Measurements from ENCODE around the gene TCEA2. TPM values are rescaled to one million over a fixed set of nuclear protein-coding genes. Genes with fewer than 3 reads are reported as not detected.

Gene TCEA2
- total RNA-seq, 4 donors from 2014 or later, result 22.8 to 59.0 (median 43.6) TPM

DNA sequence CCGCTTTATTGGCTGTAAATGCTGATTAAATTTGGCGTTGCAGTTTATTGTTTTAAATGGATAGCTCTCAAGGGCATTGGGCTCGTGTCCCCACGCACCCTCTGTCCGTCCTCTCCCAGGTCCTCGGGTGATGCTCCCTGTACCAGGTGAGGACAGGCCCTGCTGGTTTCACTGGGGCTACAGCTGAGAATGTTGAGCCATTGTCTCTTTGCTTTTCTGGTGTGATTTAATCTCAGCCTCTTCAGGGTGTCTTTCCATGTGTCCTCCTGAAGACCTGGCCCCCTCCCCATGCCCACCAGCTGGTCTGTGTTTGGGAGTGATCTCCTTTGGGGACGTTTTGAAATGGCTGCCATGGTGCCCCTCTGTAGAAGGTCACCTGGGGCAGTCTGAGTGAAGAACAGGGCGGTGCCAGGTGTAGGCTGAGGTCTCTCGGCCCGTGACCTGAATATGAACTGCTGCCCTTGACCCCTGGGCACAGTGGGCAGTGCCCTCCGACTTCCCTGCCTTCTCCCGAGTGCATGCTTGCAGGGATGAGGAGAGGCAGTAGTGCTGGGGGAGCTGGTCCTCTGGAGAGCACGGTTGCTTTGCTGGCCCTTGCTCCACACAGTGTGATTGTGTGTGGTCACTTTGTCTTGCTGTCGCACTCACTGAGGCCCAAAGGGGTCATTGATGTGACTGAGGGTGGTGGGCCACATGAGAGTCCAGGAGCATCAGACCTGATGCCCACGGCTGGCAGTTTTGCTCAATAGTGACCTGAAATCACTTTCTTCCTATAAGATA is 39.4 kb upstream of the TCEA2 start:
- TF ChIP-seq, protein P1, sequence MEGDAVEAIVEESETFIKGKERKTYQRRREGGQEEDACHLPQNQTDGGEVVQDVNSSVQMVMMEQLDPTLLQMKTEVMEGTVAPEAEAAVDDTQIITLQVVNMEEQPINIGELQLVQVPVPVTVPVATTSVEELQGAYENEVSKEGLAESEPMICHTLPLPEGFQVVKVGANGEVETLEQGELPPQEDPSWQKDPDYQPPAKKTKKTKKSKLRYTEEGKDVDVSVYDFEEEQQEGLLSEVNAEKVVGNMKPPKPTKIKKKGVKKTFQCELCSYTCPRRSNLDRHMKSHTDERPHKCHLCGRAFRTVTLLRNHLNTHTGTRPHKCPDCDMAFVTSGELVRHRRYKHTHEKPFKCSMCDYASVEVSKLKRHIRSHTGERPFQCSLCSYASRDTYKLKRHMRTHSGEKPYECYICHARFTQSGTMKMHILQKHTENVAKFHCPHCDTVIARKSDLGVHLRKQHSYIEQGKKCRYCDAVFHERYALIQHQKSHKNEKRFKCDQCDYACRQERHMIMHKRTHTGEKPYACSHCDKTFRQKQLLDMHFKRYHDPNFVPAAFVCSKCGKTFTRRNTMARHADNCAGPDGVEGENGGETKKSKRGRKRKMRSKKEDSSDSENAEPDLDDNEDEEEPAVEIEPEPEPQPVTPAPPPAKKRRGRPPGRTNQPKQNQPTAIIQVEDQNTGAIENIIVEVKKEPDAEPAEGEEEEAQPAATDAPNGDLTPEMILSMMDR (IDR thresholded peaks at IDR 0.05), result no peak
- TF ChIP-seq POLR2AphosphoS5 (IDR thresholded peaks at IDR 0.05) (no peak), EP300 (IDR thresholded peaks at IDR 0.05) (no peak), POLR2A (IDR thresholded peaks at IDR 0.05; ENCODE audit: low read depth) (no peak)
- H3K4me1 ChIP-seq, result no peaks in the 10 kb centered on the region
- no peak overlapping the region for H3K27ac ChIP-seq (replicated peaks in 1 of 4)
- no peaks in the 10 kb centered on the region for H3K9me3 ChIP-seq
- 84% methylated on average over 15 of the region's 15 CpGs for WGBS
- H3K36me3 ChIP-seq, result peaks cover 98 to 100% (median 99%) of the 10 kb centered on the region in 4 donors
- intact Hi-C loops (cut with DNase I), result no loop called here
- no peak for DNase-seq (ENCODE audit: extremely low spot score)
- H3K4me3 ChIP-seq, result no peak overlapping the region
- H3K27me3 ChIP-seq, result no peaks in the 10 kb centered on the region

DNA sequence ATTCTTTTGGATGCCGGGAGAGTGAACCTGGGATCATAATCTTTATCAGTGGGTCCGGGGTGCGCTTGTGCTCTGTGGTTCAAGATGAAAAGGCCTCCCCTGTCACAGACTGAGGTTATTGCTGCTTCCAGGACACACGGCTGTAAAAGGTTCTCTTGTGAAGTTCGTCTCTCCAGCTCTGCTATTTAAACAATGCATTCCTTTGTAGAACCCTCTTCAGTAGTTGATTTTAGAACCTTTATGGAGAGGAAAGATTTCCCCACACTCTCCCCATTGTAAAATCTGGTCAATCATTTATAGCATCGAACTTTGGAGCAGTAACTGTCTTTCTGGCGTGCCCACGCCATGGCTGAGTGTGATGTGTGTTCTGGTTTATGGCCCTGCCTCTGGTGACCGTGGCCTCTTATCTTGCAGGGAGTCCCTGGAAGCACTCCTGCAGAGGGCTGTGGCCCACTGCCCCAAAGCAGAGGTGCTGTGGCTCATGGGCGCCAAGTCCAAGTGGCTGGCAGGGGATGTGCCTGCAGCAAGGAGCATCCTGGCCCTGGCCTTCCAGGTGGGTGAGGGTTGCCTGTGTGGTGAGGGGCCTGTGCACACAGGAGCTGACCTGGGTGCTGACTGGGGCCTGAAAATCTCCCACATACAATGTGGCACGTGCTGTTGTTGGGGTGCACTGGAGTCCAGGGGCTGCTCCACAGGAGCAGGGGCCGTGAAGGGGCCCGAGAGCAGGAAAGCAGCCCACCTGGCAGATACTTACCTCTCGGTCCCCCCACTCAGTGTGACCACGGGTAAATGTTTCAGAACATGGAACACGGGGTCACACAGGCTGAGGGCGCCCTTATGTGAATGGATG is 38.6 kb upstream of the TCEA2 start:
- no peak overlapping the region for H3K4me3 ChIP-seq
- no peaks in the 10 kb centered on the region for H3K9me3 ChIP-seq
- TF ChIP-seq POLR2A (IDR thresholded peaks at IDR 0.05; ENCODE audit: low read depth) (no peak), EP300 (IDR thresholded peaks at IDR 0.05) (no peak), POLR2AphosphoS5 (IDR thresholded peaks at IDR 0.05) (no peak)
- TF ChIP-seq, protein P1 (IDR thresholded peaks at IDR 0.05), result no peak
- no peaks in the 10 kb centered on the region for H3K4me1 ChIP-seq
- intact Hi-C loops (cut with DNase I), result no loop called here
- H3K36me3 ChIP-seq, result peaks cover 98 to 100% (median 99%) of the 10 kb centered on the region in 4 donors
- no peak overlapping the region for H3K27ac ChIP-seq (replicated peaks in 1 of 4)
- no peak for DNase-seq (ENCODE audit: extremely low spot score)
- no peaks in the 10 kb centered on the region for H3K27me3 ChIP-seq
- 84% methylated on average over 15 of the region's 17 CpGs for WGBS

DNA sequence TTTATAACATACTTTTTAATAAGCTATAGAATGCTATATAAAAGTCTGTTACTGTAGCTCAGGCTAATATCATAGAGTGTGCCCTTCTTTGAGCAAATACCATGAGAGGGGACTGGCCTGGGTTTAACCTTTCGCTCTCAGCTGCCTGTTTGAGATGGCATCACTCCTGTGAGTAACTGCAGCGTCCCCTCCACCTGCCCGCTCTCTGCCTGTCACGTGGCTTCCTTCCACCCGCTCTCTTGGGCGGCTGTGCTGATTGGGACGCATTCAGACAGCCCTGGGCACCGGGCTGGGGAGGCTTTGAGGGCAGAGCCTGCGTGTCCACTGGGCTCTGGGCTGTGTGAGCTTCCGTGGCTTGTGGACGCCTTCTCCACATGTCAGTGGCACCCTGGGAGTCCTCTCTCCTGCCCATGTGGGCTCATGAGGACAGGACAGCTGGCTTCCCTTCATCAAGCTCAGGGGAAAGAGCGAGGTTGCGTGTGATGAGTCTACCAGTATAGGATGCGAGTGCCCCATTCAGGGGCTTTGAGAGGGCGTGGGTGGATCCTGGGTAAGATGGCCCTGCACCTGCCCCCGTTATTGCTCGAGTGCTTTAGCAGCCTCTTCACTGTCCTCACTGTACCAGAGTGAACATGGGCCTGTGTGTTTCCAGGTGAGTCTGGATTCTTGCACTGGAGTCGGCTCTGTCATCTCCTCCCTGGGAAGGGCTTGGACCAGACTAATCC is 37.7 kb upstream of the TCEA2 start:
- DNase-seq (ENCODE audit: extremely low spot score), result no peak
- intact Hi-C loops (cut with DNase I), result no loop called here
- Histone ChIP-seq H3K27ac (replicated peaks in 1 of 4) (no peak overlapping the region), H3K9me3 (no peaks in the 10 kb centered on the region), H3K4me1 (no peaks in the 10 kb centered on the region), H3K4me3 (no peak overlapping the region), H3K27me3 (no peaks in the 10 kb centered on the region), H3K36me3 (peaks cover 98 to 100% (median 99%) of the 10 kb centered on the region in 4 donors)
- 91% methylated on average over 17 of the region's 18 CpGs for WGBS
- TF ChIP-seq POLR2AphosphoS5 (IDR thresholded peaks at IDR 0.05), result no peak
- no peak for TF ChIP-seq EP300 (IDR thresholded peaks at IDR 0.05)
- TF ChIP-seq POLR2A (IDR thresholded peaks at IDR 0.05; ENCODE audit: low read depth), result no peak
- TF ChIP-seq, protein P1 (IDR thresholded peaks at IDR 0.05), result no peak

DNA sequence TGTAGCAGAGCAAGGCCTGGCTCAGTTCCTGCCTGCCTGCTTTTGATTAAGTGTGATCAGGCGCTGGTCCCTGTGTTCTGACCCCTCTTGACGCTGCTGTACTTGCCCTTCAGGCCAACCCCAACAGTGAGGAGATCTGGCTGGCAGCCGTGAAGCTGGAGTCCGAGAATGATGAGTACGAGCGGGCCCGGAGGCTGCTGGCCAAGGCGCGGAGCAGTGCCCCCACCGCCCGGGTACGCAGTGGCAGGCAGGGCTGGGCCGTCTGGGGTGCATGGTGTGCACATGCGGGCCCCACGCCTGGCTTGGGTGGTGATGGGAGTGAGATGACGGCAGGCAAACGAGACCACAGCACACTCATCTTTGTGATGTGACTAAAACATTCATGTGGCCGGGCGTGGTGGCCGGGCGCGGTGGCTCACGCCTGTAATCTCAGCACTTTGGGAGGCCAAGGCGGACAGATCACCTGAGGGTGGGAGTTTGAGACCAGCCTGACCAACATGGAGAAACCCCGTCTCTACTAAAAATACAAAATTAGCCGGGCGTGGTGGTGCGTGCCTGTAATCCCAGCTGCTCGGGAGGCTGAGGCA is 37.1 kb upstream of the TCEA2 start:
- no peak overlapping the region for H3K4me3 ChIP-seq
- no peak overlapping the region for H3K27ac ChIP-seq (replicated peaks in 1 of 4)
- no peaks in the 10 kb centered on the region for H3K27me3 ChIP-seq
- peaks cover 99 to 100% (median 100%) of the 10 kb centered on the region in 4 donors for H3K36me3 ChIP-seq
- TF ChIP-seq POLR2AphosphoS5 (IDR thresholded peaks at IDR 0.05) (no peak), POLR2A (IDR thresholded peaks at IDR 0.05; ENCODE audit: low read depth) (no peak), EP300 (IDR thresholded peaks at IDR 0.05) (no peak)
- TF ChIP-seq, protein P1 (IDR thresholded peaks at IDR 0.05), result no peak
- no peaks in the 10 kb centered on the region for H3K9me3 ChIP-seq
- intact Hi-C loops (cut with DNase I), result no loop called here
- DNase-seq (ENCODE audit: extremely low spot score), result no peak
- no peaks in the 10 kb centered on the region for H3K4me1 ChIP-seq
- 88% methylated on average over 16 of the region's 29 CpGs for WGBS

All from esophagus muscularis mucosa (tissue), 4 donors.